Left lung (tissue), 10 donors: Measurements from ENCODE around the gene CCDC116. TPM values are rescaled to one million over a fixed set of nuclear protein-coding genes. Genes with fewer than 3 reads are reported as not detected.
A peak's percentile ranks its signal among the peaks of the same experiment; 100 is the strongest.

Source experiments
- ATAC-seq: fragments of 200-7000 bp; cut with Tn5 transposase; one replicate; pipeline ENCODE4 v1.9.1; 2020; ENCODE audit warnings: moderate library complexity
- DNase-seq, 4 donors: peaks; one replicate each; pipeline ENCODE4 v3.0.0-alpha.2; 2013 to 2020
- H3K27ac ChIP-seq, 2 donors: fragments of 200-600 bp; sonication (generic) in 1 of 2; one replicate each; pipeline versions ENCODE4 v1.5.0 to v1.8.0; 2020 to 2021
- H3K27me3 ChIP-seq, 2 donors: fragments of 200-600 bp; sonication (generic) in 1 of 2; one replicate each; pipeline versions ENCODE4 v1.5.0 to v1.8.0; 2020 to 2021
- H3K36me3 ChIP-seq, 2 donors: fragments of 200-600 bp; sonication (generic) in 1 of 2; one replicate each; pipeline versions ENCODE4 v1.5.0 to v1.8.0; 2020 to 2021
- H3K4me1 ChIP-seq, 2 donors: fragments of 200-600 bp; one replicate each; pipeline ENCODE4 v1.8.0; 2021
- H3K4me3 ChIP-seq, 2 donors: fragments of 200-600 bp; sonication (generic) in 1 of 2; one replicate each; pipeline versions ENCODE4 v1.5.0 to v1.8.0; 2020 to 2021; ENCODE audit warnings: mild to moderate bottlenecking in 1 of 2
- H3K9me3 ChIP-seq, 2 donors: fragments of 200-600 bp; sonication (generic) in 1 of 2; one replicate each; pipeline versions ENCODE4 v1.5.0 to v1.8.0; 2020 to 2021
- intact Hi-C, 2 donors: fragments of 100-400 bp; cut with DNase I; formaldehyde crosslinking; loops; one replicate each; pipeline versions ENCODE4 v1.11.2 to v1.14.2; 2022
- polyA plus RNA-seq, 6 donors: library from polyadenylated mRNA; unstranded; fragments of 120-200 nt; gene quantifications; one replicate each; pipeline ENCODE4 v1.2.1, GENCODE V29; 2013; ENCODE audit not compliant: insufficient read length in 6 of 6
- total RNA-seq, 2 donors: library from RNA; stranded (reverse); fragmentation: NEBNext Ultra II Directional; extraction: Animal tissue kit (Norgen Biotek cat#: 25700); gene quantifications; one replicate each; pipeline ENCODE4 v1.2.1, GENCODE V29; 2021
- TF ChIP-seq, protein P1 (sequence below), 2 donors: fragments of 200-600 bp; sonication (generic) in 1 of 2; IDR thresholded peaks; one replicate each; pipeline versions ENCODE4 v1.5.0 to v1.8.0; 2021; ENCODE audit warnings: antibody characterized with exemption in 2 of 2
- donor health status: DM: no; HTN: yes; CAD: no.
- donor health status: DM: no; HTN: no; CAD: no.

The CCDC116 gene
- total and polyA plus RNA-seq, 8 donors = 0.26 to 1.1 (median 0.85) TPM

- intact Hi-C loops = no loop called here
- no peak overlapping the region for H3K4me3 ChIP-seq
- peak overlapping the region in 1 of 2 donors; percentile 61 for H3K27ac ChIP-seq
- H3K27me3 ChIP-seq = no peaks in the 10 kb centered on the region
- no peaks in the 10 kb centered on the region for H3K9me3 ChIP-seq
- TF ChIP-seq, protein P1, sequence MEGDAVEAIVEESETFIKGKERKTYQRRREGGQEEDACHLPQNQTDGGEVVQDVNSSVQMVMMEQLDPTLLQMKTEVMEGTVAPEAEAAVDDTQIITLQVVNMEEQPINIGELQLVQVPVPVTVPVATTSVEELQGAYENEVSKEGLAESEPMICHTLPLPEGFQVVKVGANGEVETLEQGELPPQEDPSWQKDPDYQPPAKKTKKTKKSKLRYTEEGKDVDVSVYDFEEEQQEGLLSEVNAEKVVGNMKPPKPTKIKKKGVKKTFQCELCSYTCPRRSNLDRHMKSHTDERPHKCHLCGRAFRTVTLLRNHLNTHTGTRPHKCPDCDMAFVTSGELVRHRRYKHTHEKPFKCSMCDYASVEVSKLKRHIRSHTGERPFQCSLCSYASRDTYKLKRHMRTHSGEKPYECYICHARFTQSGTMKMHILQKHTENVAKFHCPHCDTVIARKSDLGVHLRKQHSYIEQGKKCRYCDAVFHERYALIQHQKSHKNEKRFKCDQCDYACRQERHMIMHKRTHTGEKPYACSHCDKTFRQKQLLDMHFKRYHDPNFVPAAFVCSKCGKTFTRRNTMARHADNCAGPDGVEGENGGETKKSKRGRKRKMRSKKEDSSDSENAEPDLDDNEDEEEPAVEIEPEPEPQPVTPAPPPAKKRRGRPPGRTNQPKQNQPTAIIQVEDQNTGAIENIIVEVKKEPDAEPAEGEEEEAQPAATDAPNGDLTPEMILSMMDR (IDR thresholded peaks at IDR 0.05) = no peak
- H3K4me1 ChIP-seq = peaks cover 7 to 54% of the 10 kb centered on the region in 2 donors
- DNase-seq = peak in 1 of 4 donors; percentile 75
- H3K36me3 ChIP-seq = peaks cover 0 to 49% of the 10 kb centered on the region in 2 donors
- peak; percentile 47 for ATAC-seq
Observed at GRCh38 chr22:21622011-21622918, 10.3 kb upstream of the CCDC116 start.

DNA sequence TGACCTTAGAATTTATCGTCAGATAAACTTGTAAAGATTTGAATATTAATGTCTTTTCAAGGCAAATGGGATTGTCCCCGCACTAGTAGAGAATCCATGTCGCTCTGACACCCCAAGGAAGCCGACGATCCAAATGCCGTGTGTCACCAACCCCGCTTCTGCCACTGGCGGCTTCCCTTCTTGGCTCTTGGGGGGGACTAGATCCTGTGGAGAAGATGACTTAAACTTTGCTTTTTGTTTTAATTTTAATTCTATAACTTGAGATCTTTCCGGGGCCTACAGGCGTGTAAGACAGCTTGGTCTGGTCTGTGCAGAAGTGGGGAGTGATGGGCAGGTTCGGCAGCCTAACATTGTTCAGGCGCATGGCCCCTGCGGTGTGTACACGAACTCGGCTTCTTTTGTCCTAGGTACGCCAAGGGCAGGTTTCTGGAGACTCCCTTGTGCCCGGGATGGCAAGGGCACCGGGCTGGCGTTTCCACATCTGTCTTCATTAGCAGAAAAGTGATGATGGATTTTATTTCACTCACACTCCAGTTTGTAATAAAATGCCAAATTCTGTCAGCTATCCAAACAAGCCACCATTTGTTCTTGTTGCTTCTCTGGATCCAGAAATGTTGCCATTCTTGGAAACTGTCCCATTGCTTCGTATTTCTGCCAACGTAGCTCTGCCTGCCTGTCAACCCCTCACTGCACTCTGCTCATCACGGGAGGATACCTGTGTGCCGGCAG lies 9.5 kb upstream of the CCDC116 start:
- TF ChIP-seq, protein P1 (IDR thresholded peaks at IDR 0.05) = no peak
- Histone ChIP-seq H3K27me3 (no peaks in the 10 kb centered on the region), H3K9me3 (no peaks in the 10 kb centered on the region), H3K4me3 (no peak overlapping the region), H3K4me1 (peaks cover 7 to 58% of the 10 kb centered on the region in 2 donors), H3K36me3 (peaks cover 0 to 49% of the 10 kb centered on the region in 2 donors), H3K27ac (no peak overlapping the region)
- ATAC-seq = no peak
- peak in 1 of 4 donors; percentile 34 for DNase-seq
- intact Hi-C loops = no loop called here

GRCh38 chr22:21623648-21623970 lies 9.0 kb upstream of the CCDC116 start:
- no peaks in the 10 kb centered on the region for H3K9me3 ChIP-seq
- H3K4me1 ChIP-seq = peaks cover 7 to 63% of the 10 kb centered on the region in 2 donors
- no peak overlapping the region for H3K27ac ChIP-seq
- peaks cover 0 to 49% of the 10 kb centered on the region in 2 donors for H3K36me3 ChIP-seq
- intact Hi-C loops = no loop called here
- no peak overlapping the region for H3K4me3 ChIP-seq
- H3K27me3 ChIP-seq = no peaks in the 10 kb centered on the region
- DNase-seq = peak in 1 of 4 donors; percentile 53
- no peak for ATAC-seq
- TF ChIP-seq, protein P1 (IDR thresholded peaks at IDR 0.05) = no peak

- H3K9me3 ChIP-seq = no peaks in the 10 kb centered on the region
- peaks cover 7 to 70% of the 10 kb centered on the region in 2 donors for H3K4me1 ChIP-seq
- no peak for ATAC-seq
- peak in 1 of 4 donors; percentile 60 for DNase-seq
- H3K27ac ChIP-seq = peak overlapping the region in 1 of 2 donors; percentile 37
- intact Hi-C loops = no loop called here
- H3K4me3 ChIP-seq = no peak overlapping the region
- no peaks in the 10 kb centered on the region for H3K27me3 ChIP-seq
- TF ChIP-seq, protein P1 (IDR thresholded peaks at IDR 0.05) = no peak
- peaks cover 0 to 42% of the 10 kb centered on the region in 2 donors for H3K36me3 ChIP-seq
Observed at GRCh38 chr22:21624120-21624879, 8.3 kb upstream of the CCDC116 start.
